Measurements from ENCODE around the gene SPATS2L.

Gene SPATS2L

DNA sequence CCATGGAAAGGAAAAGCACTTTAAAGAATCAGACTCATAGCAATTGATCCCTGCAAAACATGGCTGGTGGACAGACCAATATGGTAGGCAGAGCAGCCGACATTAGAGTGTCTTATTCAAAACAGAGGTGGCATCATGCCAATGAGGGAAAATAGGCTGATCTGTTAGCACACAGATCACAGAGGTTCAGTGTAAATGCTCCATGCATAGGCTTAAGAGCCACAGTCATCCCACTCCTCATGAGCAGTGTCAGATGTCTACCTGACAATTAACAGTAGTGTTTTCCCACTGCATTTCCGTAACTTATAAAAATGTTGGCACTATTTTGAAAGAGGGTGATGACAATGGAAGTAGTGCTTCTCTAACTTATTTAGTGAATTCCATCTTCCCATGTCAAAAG is 86.7 kb downstream of the SPATS2L start:
- TF ChIP-seq CTCF (IDR thresholded peaks at IDR 0.05; ENCODE audit: borderline replicate concordance, insufficient read depth, low read depth, low read length), result no peak
- no peak overlapping the region for H3K4me3 ChIP-seq (ENCODE audit: low read depth, low read length)

- TF ChIP-seq CTCF (IDR thresholded peaks at IDR 0.05; ENCODE audit: borderline replicate concordance, insufficient read depth, low read depth, low read length), result no peak
- no peak overlapping the region for H3K4me3 ChIP-seq (ENCODE audit: low read depth, low read length)
These were observed 87.6 kb downstream of the SPATS2L start for GRCh38 chr2:200394045-200394444.

GRCh38 chr2:200396781-200397242 is 90.3 kb downstream of the SPATS2L start:
- no peak overlapping the region for H3K4me3 ChIP-seq (ENCODE audit: low read depth, low read length)
- no peak for TF ChIP-seq CTCF (IDR thresholded peaks at IDR 0.05; ENCODE audit: borderline replicate concordance, insufficient read depth, low read depth, low read length)

DNA sequence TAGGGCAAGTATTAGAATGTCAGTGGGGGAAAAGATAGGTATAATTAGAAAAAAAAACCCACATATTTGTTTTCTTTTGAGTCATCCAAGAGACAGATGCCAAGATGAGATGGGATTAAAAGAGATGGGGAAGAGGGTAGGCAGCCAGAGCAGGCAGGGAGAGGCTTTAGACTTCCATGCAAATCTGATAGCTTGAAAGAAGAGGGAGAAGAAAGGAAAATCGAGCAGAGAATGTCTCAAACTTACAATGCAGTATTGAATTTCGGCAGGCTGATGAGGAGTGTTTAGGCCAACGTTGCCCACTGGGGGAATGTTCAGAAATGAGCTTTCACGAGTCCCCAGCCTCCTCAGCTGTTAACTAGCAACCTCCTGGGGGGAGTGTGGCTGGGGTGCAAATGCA is 91.3 kb downstream of the SPATS2L start:
- H3K4me3 ChIP-seq (ENCODE audit: low read depth, low read length), result no peak overlapping the region
- TF ChIP-seq CTCF (IDR thresholded peaks at IDR 0.05; ENCODE audit: borderline replicate concordance, insufficient read depth, low read depth, low read length), result no peak

GRCh38 chr2:200399046-200399445 is 92.6 kb downstream of the SPATS2L start:
- TF ChIP-seq CTCF (IDR thresholded peaks at IDR 0.05; ENCODE audit: borderline replicate concordance, insufficient read depth, low read depth, low read length), result no peak
- H3K4me3 ChIP-seq (ENCODE audit: low read depth, low read length), result no peak overlapping the region

GRCh38 chr2:200399636-200400035 is 93.1 kb downstream of the SPATS2L start:
- no peak overlapping the region for H3K4me3 ChIP-seq (ENCODE audit: low read depth, low read length)
- no peak for TF ChIP-seq CTCF (IDR thresholded peaks at IDR 0.05; ENCODE audit: borderline replicate concordance, insufficient read depth, low read depth, low read length)

GRCh38 chr2:200403814-200404213 is 97.3 kb downstream of the SPATS2L start:
- no peak overlapping the region for H3K4me3 ChIP-seq (ENCODE audit: low read depth, low read length)
- no peak for TF ChIP-seq CTCF (IDR thresholded peaks at IDR 0.05; ENCODE audit: borderline replicate concordance, insufficient read depth, low read depth, low read length)
